ENCODE data around the gene PTPN23. TPM values are rescaled to one million over a fixed set of nuclear protein-coding genes. Genes with fewer than 3 reads are reported as not detected.

PTPN23 gene
- total RNA-seq, 6 experiments from 2014 or later: 43.1 to 50.0 (median 48.6) TPM

DNA sequence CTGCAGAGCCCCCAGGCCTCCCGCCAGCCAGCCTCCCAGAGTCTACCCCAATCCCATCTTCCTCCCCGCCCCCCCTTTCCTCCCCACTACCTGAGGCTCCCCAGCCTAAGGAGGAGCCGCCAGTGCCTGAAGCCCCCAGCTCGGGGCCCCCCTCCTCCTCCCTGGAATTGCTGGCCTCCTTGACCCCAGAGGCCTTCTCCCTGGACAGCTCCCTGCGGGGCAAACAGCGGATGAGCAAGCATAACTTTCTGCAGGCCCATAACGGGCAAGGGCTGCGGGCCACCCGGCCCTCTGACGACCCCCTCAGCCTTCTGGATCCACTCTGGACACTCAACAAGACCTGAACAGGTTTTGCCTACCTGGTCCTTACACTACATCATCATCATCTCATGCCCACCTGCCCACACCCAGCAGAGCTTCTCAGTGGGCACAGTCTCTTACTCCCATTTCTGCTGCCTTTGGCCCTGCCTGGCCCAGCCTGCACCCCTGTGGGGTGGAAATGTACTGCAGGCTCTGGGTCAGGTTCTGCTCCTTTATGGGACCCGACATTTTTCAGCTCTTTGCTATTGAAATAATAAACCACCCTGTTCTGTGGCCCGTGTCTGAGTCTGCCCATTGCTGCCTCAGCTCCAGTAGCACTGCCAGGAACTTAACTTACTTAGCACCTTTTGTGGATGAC, 32.2 kb downstream of the PTPN23 start:
- Mint-ChIP-seq H3K27ac (no peak overlapping the region), H3K4me3 (no peak overlapping the region), H3K36me3 (ENCODE audit: low read depth) (peaks cover 12% of the 10 kb centered on the region; the same call in 1 of the 2 replicates), H3K27me3 (ENCODE audit: insufficient read depth) (peaks cover 14% of the 10 kb centered on the region), H3K4me1 (ENCODE audit: low read depth) (no peaks in the 10 kb centered on the region), H3K9me3 (no peaks in the 10 kb centered on the region)
- no peak for DNase-seq
- TF ChIP-seq, protein P1, sequence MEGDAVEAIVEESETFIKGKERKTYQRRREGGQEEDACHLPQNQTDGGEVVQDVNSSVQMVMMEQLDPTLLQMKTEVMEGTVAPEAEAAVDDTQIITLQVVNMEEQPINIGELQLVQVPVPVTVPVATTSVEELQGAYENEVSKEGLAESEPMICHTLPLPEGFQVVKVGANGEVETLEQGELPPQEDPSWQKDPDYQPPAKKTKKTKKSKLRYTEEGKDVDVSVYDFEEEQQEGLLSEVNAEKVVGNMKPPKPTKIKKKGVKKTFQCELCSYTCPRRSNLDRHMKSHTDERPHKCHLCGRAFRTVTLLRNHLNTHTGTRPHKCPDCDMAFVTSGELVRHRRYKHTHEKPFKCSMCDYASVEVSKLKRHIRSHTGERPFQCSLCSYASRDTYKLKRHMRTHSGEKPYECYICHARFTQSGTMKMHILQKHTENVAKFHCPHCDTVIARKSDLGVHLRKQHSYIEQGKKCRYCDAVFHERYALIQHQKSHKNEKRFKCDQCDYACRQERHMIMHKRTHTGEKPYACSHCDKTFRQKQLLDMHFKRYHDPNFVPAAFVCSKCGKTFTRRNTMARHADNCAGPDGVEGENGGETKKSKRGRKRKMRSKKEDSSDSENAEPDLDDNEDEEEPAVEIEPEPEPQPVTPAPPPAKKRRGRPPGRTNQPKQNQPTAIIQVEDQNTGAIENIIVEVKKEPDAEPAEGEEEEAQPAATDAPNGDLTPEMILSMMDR (IDR thresholded peaks at IDR 0.05): peak; percentile 48

DNA sequence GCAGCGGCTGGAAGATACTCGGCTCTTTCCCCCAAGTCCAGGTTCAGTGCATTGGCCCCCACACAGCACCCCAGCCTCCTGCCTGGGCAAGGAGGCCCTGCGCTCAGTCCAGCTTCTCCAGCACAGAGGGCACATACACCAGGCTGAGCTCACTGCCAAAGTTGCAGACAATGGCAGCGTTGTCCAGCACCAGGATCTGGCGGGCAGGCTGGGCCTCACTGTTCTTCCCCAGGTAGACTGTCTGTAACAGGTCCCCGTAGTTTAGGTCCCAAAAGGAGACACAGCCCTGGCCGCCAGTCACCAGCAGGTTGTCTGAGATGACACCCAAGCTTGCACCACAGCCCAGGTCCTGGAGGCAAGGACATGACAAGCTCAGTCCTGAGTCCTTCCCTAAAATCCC, 32.9 kb downstream of the PTPN23 start:
- peaks cover 11% of the 10 kb centered on the region for H3K27me3 Mint-ChIP-seq (ENCODE audit: insufficient read depth)
- TF ChIP-seq, protein P1 (IDR thresholded peaks at IDR 0.05): no peak
- H3K9me3 Mint-ChIP-seq: no peaks in the 10 kb centered on the region
- H3K27ac Mint-ChIP-seq: no peak overlapping the region
- no peak for DNase-seq
- H3K36me3 Mint-ChIP-seq (ENCODE audit: low read depth): peaks cover 12% of the 10 kb centered on the region; the same call in 1 of the 2 replicates
- H3K4me3 Mint-ChIP-seq: no peak overlapping the region
- H3K4me1 Mint-ChIP-seq (ENCODE audit: low read depth): no peaks in the 10 kb centered on the region

DNA sequence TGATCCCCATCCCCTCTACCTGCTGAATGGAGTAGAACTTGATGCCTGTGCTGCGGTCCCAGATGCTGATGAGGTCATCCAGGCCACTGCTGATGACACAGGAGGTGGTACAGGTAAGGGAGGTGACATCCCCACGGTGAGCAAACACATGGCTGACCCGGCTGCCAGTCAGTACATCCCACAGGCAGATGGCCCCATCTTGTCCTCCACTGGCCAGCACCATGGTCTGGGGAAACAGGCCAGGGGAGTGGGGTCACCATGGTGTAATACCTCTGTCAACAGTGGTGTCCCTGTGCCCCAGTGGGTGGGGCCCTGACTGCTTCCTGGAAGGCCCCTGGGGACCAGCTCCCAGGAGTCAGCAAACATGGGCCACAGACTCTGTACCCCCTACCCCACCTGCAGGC, 33.3 kb downstream of the PTPN23 start:
- Mint-ChIP-seq H3K36me3 (ENCODE audit: low read depth) (peaks cover 15% of the 10 kb centered on the region), H3K4me1 (ENCODE audit: low read depth) (no peaks in the 10 kb centered on the region), H3K9me3 (no peaks in the 10 kb centered on the region), H3K27me3 (ENCODE audit: insufficient read depth) (peaks cover 15% of the 10 kb centered on the region), H3K27ac (no peak overlapping the region), H3K4me3 (no peak overlapping the region)
- TF ChIP-seq, protein P1 (IDR thresholded peaks at IDR 0.05): no peak
- no peak for DNase-seq

DNA sequence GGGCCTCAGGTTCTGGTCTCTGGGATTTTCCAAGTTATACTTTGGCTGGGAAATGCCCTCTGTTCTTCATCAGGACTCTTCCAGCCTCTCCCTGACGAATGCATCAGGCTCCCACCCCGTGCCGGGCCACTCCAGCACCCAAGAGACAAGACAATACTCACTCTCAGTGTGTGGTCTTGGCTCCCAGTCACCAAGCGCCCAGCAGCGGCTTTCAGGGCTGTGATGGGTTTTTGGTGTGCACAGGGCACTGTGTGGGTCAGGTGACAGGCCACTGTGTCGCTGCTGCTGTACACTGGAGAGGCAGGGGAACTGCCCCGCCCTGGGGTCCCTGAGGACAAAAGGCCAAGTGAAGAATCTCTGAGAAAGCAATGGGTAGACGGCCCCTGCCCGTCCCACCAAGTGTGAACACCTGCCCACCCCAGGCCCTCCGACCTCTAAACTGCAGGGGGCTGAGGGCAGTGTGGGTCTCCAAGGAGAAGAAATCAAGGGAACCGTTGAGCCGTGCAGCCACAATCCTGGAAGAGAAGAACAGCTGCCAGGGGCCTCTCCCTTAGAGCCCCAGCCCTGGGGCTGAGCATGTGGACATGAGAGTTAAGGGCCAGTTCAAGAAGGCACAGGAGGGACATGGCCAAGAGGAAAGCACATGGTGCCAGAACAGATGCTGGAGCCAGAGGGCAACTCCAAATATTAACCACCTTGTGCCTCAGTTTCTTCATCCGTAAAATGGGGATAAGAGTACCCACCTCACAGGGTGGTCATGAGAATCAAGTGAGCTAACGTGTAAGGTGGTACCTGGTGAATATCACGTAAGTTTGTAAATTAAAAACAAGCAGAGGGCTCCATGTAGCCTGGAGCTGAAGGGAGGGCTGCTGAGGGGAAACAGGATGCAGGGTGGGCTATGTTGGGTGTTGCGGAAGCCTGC, 34.1 kb downstream of the PTPN23 start:
- peaks cover 19% of the 10 kb centered on the region for H3K27me3 Mint-ChIP-seq (ENCODE audit: insufficient read depth)
- no peak overlapping the region for H3K4me3 Mint-ChIP-seq
- peaks cover 17% of the 10 kb centered on the region for H3K36me3 Mint-ChIP-seq (ENCODE audit: low read depth)
- TF ChIP-seq, protein P1 (IDR thresholded peaks at IDR 0.05): no peak
- H3K4me1 Mint-ChIP-seq (ENCODE audit: low read depth): no peaks in the 10 kb centered on the region
- no peaks in the 10 kb centered on the region for H3K9me3 Mint-ChIP-seq
- H3K27ac Mint-ChIP-seq: peak overlapping the region; percentile 24
- DNase-seq: no peak

DNA sequence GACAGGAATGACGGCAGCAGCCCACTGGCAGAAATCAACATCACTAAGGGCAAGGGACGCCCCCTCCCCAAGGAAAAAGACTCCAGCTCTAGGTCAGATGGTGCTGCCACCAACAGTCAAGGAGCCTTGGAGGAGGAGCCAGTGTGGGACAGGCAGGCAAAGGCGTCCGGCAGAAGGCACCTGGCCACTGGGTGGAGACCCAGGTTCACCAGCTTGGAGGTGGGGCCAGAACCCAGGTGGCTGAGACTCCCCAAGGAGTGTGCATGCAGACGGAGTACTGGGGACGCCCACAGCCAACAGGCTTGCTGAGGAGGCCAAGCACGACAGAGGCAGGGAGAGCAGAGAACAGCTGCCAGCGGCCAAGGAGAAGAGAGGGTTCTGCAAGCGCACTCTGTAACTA, 35.2 kb downstream of the PTPN23 start:
- TF ChIP-seq, protein P1 (IDR thresholded peaks at IDR 0.05): no peak
- Mint-ChIP-seq H3K27me3 (ENCODE audit: insufficient read depth) (peaks cover 19% of the 10 kb centered on the region), H3K9me3 (no peaks in the 10 kb centered on the region), H3K4me3 (no peak overlapping the region), H3K4me1 (ENCODE audit: low read depth) (peaks cover 4% of the 10 kb centered on the region), H3K36me3 (ENCODE audit: low read depth) (peaks cover 17% of the 10 kb centered on the region), H3K27ac (no peak overlapping the region)
- no peak for DNase-seq

Measured in HFFc6 (cell line).